Measurements from ENCODE around the gene PLCB1. TPM values are rescaled to one million over a fixed set of nuclear protein-coding genes. Genes with fewer than 3 reads are reported as not detected.

The PLCB1 gene
- total and polyA plus RNA-seq, 4 donors, result 1.6 to 43.8 (median 6.1) TPM

DNA sequence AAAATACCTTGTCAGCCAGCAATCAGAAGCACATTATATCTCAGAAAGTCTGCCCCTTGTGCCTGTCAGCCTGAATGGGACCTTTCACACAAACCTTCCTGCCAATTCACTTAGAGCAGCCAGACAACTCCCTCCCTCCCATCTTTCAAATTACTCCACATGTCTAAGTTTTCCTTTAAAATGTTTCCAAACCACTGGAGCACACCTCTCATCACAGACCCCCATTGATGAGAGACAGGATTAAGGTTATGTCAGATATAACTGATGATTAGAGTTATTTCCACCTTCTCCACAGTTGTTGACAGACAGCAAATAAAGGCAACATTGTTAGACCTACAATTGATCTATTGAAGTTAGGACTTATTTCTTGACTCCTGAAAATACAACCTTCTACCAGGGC, 408.4 kb downstream of the PLCB1 start:
- no peak overlapping the region for H3K9ac ChIP-seq (ENCODE audit: insufficient read depth in 1 of 2, low read length in 2 of 2)
- TF ChIP-seq, protein P1, sequence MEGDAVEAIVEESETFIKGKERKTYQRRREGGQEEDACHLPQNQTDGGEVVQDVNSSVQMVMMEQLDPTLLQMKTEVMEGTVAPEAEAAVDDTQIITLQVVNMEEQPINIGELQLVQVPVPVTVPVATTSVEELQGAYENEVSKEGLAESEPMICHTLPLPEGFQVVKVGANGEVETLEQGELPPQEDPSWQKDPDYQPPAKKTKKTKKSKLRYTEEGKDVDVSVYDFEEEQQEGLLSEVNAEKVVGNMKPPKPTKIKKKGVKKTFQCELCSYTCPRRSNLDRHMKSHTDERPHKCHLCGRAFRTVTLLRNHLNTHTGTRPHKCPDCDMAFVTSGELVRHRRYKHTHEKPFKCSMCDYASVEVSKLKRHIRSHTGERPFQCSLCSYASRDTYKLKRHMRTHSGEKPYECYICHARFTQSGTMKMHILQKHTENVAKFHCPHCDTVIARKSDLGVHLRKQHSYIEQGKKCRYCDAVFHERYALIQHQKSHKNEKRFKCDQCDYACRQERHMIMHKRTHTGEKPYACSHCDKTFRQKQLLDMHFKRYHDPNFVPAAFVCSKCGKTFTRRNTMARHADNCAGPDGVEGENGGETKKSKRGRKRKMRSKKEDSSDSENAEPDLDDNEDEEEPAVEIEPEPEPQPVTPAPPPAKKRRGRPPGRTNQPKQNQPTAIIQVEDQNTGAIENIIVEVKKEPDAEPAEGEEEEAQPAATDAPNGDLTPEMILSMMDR (IDR thresholded peaks at IDR 0.05; ENCODE audit: control extremely low read depth, extremely low read depth), result no peak
- H3K4me1 ChIP-seq (ENCODE audit: control insufficient read depth in 5 of 5, insufficient read depth in 5 of 5, low read length in 5 of 5), result peaks cover 0 to 5% (median 0%) of the 10 kb centered on the region in 5 donors
- DNase-seq (no peak), ATAC-seq (ENCODE audit: insufficient read depth, low FRiP score) (no peak)
- H3K27me3 ChIP-seq (ENCODE audit: control insufficient read depth in 3 of 3, insufficient read depth in 3 of 3, low read length in 2 of 3), result no peaks in the 10 kb centered on the region
- no peak overlapping the region for H3K4me3 ChIP-seq
- no peak overlapping the region for H3K27ac ChIP-seq (ENCODE audit: low read depth in 1 of 2, low read length in 1 of 2)
- H3K9me3 ChIP-seq (ENCODE audit: control insufficient read depth in 4 of 4, insufficient read depth in 3 of 4, low read length in 3 of 4), result no peaks in the 10 kb centered on the region
- no peaks in the 10 kb centered on the region for H3K36me3 ChIP-seq (ENCODE audit: control insufficient read depth in 4 of 4, insufficient read depth in 4 of 4, low read length in 4 of 4)

DNA sequence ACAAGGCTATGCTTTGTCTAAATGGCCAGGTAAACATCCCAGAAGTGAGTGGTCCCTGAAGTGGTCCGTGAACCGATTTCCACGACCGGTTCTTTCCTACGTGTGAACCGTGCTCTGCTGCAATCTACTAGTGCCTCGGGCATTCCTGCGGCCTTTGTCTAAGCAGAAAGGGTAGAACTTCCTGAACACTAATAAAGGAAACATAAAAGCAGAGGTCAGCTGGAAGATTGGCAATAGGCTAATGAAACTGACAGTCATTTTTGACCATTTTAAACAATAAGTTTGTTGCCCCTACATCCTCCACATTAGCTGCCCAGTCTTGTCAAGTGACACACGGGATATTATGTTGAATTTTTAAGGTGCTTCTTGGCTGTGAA, 410.0 kb downstream of the PLCB1 start:
- WGBS, 2 donors, result 48 to 64% methylated on average over 9 of the region's 9 CpGs
- no peaks in the 10 kb centered on the region for H3K36me3 ChIP-seq (ENCODE audit: control insufficient read depth in 4 of 4, insufficient read depth in 4 of 4, low read length in 4 of 4)
- H3K27ac ChIP-seq (ENCODE audit: low read depth in 1 of 2, low read length in 1 of 2), result peak overlapping the region in 1 of 2 donors; percentile 21
- ATAC-seq (ENCODE audit: insufficient read depth, low FRiP score), result no peak
- no peaks in the 10 kb centered on the region for H3K27me3 ChIP-seq (ENCODE audit: control insufficient read depth in 3 of 3, insufficient read depth in 3 of 3, low read length in 2 of 3)
- DNase-seq, result peak in 2 of 3 donors; percentile 24 to 29
- H3K4me3 ChIP-seq, result no peak overlapping the region
- H3K9ac ChIP-seq (ENCODE audit: insufficient read depth in 1 of 2, low read length in 2 of 2), result no peak overlapping the region
- peaks cover 0 to 7% (median 5%) of the 10 kb centered on the region in 5 donors for H3K4me1 ChIP-seq (ENCODE audit: control insufficient read depth in 5 of 5, insufficient read depth in 5 of 5, low read length in 5 of 5)
- no peaks in the 10 kb centered on the region for H3K9me3 ChIP-seq (ENCODE audit: control insufficient read depth in 4 of 4, insufficient read depth in 3 of 4, low read length in 3 of 4)
- TF ChIP-seq, protein P1 (IDR thresholded peaks at IDR 0.05; ENCODE audit: control extremely low read depth, extremely low read depth), result no peak

DNA sequence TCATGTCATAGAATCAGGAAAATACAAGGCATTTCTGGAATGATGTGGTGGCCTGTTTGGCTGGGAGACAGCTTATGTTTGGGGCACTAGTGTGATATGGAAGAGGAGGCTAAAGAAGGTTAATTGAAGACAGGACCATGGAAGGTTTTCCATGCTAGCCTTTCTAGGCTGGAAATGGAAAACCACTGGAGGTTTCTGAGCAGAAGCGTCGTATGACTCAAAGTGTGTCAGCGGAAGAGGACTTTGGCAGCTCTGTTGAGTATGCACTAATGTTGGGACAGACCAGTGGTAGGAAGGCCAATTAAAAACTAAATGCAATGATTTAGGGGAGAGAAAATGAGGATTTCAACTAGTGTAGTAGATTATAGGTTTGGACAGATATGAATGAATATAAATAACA, 413.1 kb downstream of the PLCB1 start:
- no peak overlapping the region for H3K4me3 ChIP-seq
- TF ChIP-seq, protein P1 (IDR thresholded peaks at IDR 0.05; ENCODE audit: control extremely low read depth, extremely low read depth), result no peak
- no peaks in the 10 kb centered on the region for H3K27me3 ChIP-seq (ENCODE audit: control insufficient read depth in 3 of 3, insufficient read depth in 3 of 3, low read length in 2 of 3)
- H3K27ac ChIP-seq (ENCODE audit: low read depth in 1 of 2, low read length in 1 of 2), result no peak overlapping the region
- peaks cover 0 to 10% (median 5%) of the 10 kb centered on the region in 5 donors for H3K4me1 ChIP-seq (ENCODE audit: control insufficient read depth in 5 of 5, insufficient read depth in 5 of 5, low read length in 5 of 5)
- WGBS, 2 donors, result 94 to 99% methylated on average over 3 of the region's 3 CpGs
- no peaks in the 10 kb centered on the region for H3K36me3 ChIP-seq (ENCODE audit: control insufficient read depth in 4 of 4, insufficient read depth in 4 of 4, low read length in 4 of 4)
- DNase-seq (no peak), ATAC-seq (ENCODE audit: insufficient read depth, low FRiP score) (no peak)
- peaks cover 0 to 2% (median 0%) of the 10 kb centered on the region in 4 donors for H3K9me3 ChIP-seq (ENCODE audit: control insufficient read depth in 4 of 4, insufficient read depth in 3 of 4, low read length in 3 of 4)
- no peak overlapping the region for H3K9ac ChIP-seq (ENCODE audit: insufficient read depth in 1 of 2, low read length in 2 of 2)

DNA sequence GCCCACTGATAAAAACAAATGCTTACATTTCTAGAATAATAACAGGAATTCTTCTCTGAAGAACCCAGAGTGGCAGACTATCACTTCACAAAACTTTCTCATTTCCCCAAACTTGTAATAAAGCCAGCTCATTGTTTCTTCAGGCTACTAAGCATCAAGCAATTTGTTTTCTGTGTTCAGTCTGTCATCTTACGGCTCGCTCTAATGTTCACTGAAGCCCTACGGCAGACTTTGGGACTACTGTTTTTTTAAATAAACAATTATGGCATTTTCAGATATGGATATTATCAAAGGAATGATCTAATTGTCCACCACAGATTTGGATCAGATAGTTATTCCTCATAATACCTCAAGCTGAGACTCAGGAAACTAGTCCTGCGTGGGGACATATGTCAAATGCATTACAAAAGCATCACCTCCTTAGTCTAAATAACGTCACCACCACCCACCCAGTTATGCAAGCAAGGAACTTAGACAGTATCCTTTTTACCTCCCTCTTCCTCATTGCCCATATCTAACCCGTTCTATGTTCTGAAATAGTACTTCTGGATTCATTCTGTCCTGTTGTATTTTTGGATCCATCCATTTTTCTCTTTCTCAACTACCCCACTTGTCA, 415.1 kb downstream of the PLCB1 start:
- H3K27me3 ChIP-seq (ENCODE audit: control insufficient read depth in 3 of 3, insufficient read depth in 3 of 3, low read length in 2 of 3), result no peaks in the 10 kb centered on the region
- DNase-seq (peak in 1 of 3 donors; percentile 37), ATAC-seq (ENCODE audit: insufficient read depth, low FRiP score) (no peak)
- 44 to 50% methylated on average over 6 of the region's 6 CpGs for WGBS, 2 donors
- TF ChIP-seq, protein P1 (IDR thresholded peaks at IDR 0.05; ENCODE audit: control extremely low read depth, extremely low read depth), result no peak
- no peak overlapping the region for H3K4me3 ChIP-seq
- peak overlapping the region in 1 of 2 donors; percentile 45 for H3K27ac ChIP-seq (ENCODE audit: low read depth in 1 of 2, low read length in 1 of 2)
- H3K4me1 ChIP-seq (ENCODE audit: control insufficient read depth in 5 of 5, insufficient read depth in 5 of 5, low read length in 5 of 5), result peaks cover 0 to 10% (median 5%) of the 10 kb centered on the region in 5 donors
- H3K36me3 ChIP-seq (ENCODE audit: control insufficient read depth in 4 of 4, insufficient read depth in 4 of 4, low read length in 4 of 4), result no peaks in the 10 kb centered on the region
- H3K9me3 ChIP-seq (ENCODE audit: control insufficient read depth in 4 of 4, insufficient read depth in 3 of 4, low read length in 3 of 4), result peaks cover 0 to 2% (median 0%) of the 10 kb centered on the region in 4 donors
- H3K9ac ChIP-seq (ENCODE audit: insufficient read depth in 1 of 2, low read length in 2 of 2), result no peak overlapping the region
